ENCODE data around the gene NCK2.

DNA sequence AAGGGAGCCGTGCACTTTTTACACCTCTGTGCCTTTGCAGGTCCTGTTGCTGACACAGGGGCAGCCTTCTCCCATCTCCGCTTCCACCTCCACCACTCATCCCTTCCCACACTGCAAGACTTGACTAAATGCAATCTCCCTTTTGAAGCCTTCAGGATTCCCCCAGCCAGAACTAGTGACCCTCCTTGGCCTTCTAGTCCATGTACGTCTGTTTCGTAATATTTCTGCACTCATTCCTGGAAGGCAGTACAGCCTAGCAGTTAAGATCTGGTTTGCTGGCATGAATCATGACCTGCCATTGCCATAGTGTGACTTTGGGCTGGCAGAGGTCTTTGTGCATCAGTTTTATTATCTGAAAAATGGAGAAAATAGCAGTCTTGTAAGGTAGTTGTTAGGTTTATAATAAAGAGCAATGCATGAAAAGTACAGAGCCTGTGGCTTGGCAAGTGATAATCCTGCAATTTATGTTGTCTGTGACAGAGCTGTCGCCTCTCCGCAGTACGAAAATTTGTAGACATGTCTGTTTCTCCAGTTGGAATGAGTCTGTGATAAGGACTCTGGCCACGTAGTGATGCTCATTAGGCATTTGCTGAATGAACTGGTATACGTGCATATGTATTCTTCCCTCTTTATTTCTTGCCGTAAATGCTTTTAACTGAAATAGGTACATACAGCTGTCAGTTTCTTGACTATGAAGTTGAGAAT, 36.7 kb downstream of the NCK2 start:
- TF ChIP-seq, protein P1, sequence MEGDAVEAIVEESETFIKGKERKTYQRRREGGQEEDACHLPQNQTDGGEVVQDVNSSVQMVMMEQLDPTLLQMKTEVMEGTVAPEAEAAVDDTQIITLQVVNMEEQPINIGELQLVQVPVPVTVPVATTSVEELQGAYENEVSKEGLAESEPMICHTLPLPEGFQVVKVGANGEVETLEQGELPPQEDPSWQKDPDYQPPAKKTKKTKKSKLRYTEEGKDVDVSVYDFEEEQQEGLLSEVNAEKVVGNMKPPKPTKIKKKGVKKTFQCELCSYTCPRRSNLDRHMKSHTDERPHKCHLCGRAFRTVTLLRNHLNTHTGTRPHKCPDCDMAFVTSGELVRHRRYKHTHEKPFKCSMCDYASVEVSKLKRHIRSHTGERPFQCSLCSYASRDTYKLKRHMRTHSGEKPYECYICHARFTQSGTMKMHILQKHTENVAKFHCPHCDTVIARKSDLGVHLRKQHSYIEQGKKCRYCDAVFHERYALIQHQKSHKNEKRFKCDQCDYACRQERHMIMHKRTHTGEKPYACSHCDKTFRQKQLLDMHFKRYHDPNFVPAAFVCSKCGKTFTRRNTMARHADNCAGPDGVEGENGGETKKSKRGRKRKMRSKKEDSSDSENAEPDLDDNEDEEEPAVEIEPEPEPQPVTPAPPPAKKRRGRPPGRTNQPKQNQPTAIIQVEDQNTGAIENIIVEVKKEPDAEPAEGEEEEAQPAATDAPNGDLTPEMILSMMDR (IDR thresholded peaks at IDR 0.05): no peak
- no peak for TF ChIP-seq POLR2A (IDR thresholded peaks at IDR 0.05)
